ENCODE data around the gene MREG.
"Not testable (repeated sequence)": the region's sequence is repeated elsewhere in the genome, so short reads cannot be mapped to it uniquely, and the experiment has no call there.

Gene MREG

DNA sequence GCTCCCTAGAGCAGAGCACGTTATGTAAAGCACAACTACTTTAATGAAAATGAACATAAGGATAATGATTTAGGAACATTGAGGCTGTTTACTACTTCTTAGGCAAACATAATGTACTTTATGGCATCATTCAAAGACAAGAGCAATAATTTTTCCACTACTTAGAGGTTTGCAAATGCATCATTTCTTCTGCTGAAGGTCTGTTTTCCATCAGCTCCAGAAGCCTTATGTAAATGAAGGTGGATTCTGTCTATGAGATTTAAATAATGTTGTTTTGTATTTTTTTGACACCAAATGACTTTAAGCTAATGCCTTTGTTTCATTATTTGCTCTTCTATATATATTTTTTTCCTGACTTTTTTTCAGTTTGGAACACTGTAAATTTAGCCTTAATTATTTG is 28.1 kb downstream of the MREG start:
- FAIRE-seq: no peak

DNA sequence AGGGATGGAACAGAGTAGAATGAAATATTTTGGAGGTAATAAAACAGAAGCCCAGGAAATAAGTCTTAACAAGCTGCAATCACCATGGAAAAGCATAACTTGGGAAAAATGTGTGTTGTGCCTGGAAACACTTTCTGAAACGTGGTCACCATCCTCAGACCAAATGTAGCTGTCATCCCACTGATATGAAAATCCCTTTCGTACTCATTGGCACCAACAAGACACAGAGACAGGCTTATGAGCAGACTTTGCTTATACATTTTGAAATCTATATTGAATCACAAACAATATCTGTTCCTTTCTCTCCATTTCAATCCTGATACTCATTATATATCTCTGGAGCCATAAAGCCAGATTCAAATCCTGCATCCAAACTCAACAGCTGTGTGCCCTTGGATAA is 28.7 kb downstream of the MREG start:
- FAIRE-seq: no peak

GRCh38 chr2:215983581-215984351 is 29.6 kb downstream of the MREG start:
- no peak for FAIRE-seq

DNA sequence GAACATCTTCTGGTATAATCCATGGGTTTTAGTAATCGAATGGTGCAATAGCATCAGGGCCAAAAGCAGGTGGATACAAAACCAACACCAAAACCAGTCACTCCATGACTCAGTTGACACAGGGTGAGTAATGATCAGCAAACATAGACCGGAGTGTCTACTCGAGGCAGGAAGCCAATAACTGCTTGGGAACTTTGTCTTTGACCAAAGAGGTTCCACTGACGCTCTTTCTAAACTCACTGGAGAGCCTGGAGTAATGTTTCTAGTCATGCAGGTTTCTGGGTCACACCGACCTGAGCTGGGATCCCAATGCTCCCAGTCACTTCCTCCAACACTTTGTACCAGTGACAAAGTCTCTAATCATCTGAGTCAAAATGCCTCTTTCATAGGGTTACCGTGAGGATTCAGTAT is 30.9 kb downstream of the MREG start:
- FAIRE-seq: no peak

DNA sequence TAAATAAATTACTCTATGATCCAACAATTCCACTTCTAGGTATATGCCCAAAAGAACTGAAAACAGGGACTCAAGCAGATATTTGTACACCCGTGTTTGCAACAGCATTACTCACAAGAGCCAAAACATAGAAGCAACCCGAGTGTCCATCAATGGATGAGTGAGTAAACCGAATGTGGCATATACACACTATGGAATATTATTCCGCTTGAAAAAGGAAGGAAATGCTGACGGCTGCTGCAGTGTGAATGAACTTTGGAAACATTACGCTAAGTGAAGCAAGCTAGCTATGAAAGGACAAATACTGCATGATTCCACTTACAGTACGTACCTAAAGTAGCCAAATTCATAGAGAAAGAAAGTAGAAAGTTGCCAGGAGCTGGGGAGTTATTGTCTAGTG is 32.2 kb downstream of the MREG start:
- FAIRE-seq: no peak

GRCh38 chr2:215979620-215980019 is 33.7 kb downstream of the MREG start:
- no peak for FAIRE-seq

GRCh38 chr2:215974700-215975429 is 38.5 kb downstream of the MREG start:
- FAIRE-seq: no peak

DNA sequence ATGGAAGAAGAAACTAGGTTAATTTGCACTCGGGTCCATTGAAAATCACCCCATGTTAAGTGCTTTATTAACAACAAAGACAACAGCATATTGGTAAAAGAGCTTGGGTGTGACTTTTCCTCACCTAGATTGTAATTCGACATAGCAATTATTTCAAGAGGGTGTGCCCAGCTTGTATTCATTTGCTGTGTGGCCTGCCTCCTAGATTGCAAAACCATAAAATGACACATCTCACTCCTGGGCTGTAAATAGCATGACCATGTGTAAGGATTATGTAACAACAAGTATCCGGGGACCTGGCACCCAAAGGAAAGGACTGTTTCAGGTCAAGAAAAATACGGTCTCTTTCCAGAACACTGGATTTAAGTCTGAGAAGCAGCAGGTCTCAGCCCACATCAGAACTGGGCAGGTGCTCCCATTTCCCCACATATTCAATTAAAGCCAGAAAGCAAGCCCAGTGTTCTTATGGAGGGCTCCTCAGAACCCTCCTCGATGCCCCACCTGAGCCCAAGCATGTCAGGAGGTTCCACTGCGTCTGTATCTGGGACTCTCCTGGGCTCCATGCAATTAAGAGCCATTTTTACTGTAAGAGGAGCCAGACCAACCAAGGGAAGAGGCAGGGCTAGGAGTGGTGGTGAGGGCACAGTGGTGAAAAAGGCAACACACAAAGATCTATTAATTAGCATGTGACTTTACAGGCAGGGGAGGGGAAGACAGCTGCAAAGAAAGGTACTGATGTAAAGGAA is 39.2 kb downstream of the MREG start:
- no peak for FAIRE-seq

GRCh38 chr2:215973145-215973792 is 40.1 kb downstream of the MREG start:
- FAIRE-seq: no peak

DNA sequence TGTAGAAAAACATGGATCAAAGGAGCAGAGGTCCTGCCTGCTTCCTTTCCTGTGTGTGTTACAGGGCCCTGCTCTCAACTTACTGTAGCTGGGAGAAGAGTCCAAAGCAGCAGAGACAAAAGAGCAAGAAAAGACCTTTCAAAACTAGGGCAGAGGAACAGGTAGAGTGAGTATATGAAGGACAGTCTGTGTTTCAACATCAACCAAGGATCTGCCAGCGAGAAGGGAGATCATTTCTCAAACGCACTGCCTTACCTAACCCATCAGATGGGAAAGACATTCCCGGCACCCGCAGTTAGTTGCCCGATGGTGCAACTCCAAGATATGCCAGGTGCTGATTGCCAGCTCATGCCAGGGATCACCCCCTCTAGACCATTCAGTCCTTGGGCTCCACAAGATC is 41.7 kb downstream of the MREG start:
- FAIRE-seq: no peak

DNA sequence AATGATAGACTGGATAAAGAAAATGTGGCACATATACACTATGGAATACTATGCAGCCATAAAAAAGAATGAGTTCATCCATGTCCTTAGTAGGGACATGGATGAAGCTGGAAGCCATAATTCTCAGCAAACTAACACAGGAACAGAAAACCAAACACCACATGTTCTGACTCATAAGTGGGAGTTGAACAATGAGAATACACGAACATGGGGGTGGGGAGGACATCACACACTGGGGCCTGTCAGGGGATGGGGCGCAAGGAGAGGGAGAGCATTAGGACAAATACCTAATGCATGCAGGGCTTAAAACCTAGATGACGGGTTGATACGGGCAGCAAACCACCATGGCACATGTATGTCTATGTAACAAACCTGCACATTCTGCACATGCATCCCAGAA is 42.5 kb downstream of the MREG start:
- FAIRE-seq: not testable (repeated sequence)

DNA sequence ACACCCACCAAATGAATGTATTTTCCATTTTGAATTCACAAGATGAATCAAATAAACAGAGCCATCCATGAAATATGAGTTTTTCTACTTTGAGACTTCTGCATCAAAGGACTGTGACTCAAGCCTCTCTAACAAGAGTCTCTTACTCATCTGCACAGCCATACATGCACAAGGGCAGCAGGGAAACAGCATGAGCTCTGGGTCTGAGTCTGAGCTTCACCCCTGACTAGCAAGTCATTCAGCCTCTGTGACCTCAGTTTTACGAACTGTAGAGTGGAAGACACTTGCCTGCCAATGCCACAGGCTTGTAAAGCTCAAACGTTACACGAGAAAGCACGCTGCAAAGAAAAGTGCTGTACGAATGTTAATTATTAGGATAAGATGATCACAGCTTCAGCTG is 42.9 kb downstream of the MREG start:
- FAIRE-seq: no peak

- FAIRE-seq: no peak
Observed at GRCh38 chr2:215969131-215969841, 44.1 kb downstream of the MREG start.

- FAIRE-seq: no peak
Observed at GRCh38 chr2:215968499-215968898, 44.9 kb downstream of the MREG start.

GRCh38 chr2:215967590-215968378 is 45.6 kb downstream of the MREG start:
- no peak for FAIRE-seq

- FAIRE-seq: no peak
Observed at GRCh38 chr2:215966951-215967350, 46.4 kb downstream of the MREG start.

DNA sequence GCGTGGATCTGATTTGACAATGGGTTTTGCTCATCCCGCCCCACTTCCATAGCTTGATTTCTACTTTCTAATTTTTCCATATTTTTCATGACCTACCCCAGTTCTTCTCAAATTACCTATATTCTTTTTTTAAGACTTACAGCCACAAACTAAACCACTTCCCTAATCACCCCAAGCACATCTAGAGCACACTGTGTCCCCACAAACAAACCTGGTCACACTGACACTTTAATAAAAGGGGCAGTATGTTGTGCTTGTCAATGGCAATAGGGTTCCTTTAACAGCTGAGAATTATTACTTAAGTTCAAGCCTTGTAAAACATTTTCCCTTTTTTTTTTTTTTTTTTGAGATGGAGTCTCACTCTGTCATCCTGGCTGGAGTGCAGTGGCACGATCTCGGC is 47.1 kb downstream of the MREG start:
- FAIRE-seq: no peak

- FAIRE-seq: no peak
Observed at GRCh38 chr2:215965532-215966165, 47.7 kb downstream of the MREG start.

GRCh38 chr2:215961981-215962380 is 51.4 kb downstream of the MREG start:
- no peak for FAIRE-seq

- FAIRE-seq: no peak
Observed at GRCh38 chr2:215958257-215958656, 55.1 kb downstream of the MREG start.
